ENCODE results near the gene TRIM49D1. TPM values are rescaled to one million over a fixed set of nuclear protein-coding genes. Genes with fewer than 3 reads are reported as not detected.

Gene TRIM49D1
- total and polyA plus RNA-seq, 10 donors, result not detected

Small RNA genes lying within 50 kb of the gene (small RNA-seq; reads per million reads assigned to genes)
- gene AP004607.1, result 0 reads per million in 4 donors

Other genes with a start within 250 kb of the TRIM49D1 start
- gene TRIM77, start 211.9 kb downstream of the TRIM49D1 start, total RNA-seq, result not detected
- gene TRIM77, start 211.9 kb downstream of the TRIM49D1 start, polyA plus RNA-seq, result not detected
- gene TRIM49, start 113.7 kb downstream of the TRIM49D1 start, total RNA-seq, result not detected
- gene TRIM49, start 113.7 kb downstream of the TRIM49D1 start, polyA plus RNA-seq, result not detected
- gene TRIM64B, start 43.8 kb downstream of the TRIM49D1 start, total RNA-seq, result not detected
- gene TRIM64B, start 43.8 kb downstream of the TRIM49D1 start, polyA plus RNA-seq, result not detected
- not detected for gene TRIM49D2, start 1.8 kb upstream of the TRIM49D1 start, total RNA-seq
- not detected for gene TRIM49D2, start 1.8 kb upstream of the TRIM49D1 start, polyA plus RNA-seq
- gene TRIM64, start 43.8 kb upstream of the TRIM49D1 start, total RNA-seq, result not detected
- not detected for gene TRIM64, start 43.8 kb upstream of the TRIM49D1 start, polyA plus RNA-seq
- not detected for gene TRIM49C, start 108.9 kb upstream of the TRIM49D1 start, total RNA-seq
- not detected for gene TRIM49C, start 108.9 kb upstream of the TRIM49D1 start, polyA plus RNA-seq
- gene UBTFL1, start 163.7 kb upstream of the TRIM49D1 start, total RNA-seq, result not detected
- not detected for gene UBTFL1, start 163.7 kb upstream of the TRIM49D1 start, polyA plus RNA-seq
- 10 to 100 TPM in 2 of 7 donors, 1 to 10 TPM in 5; 3.0 to 12.3 (median 5.4) TPM for gene NAALAD2, start 212.4 kb upstream of the TRIM49D1 start, total RNA-seq
- gene NAALAD2, start 212.4 kb upstream of the TRIM49D1 start, polyA plus RNA-seq, result 1 to 10 TPM in 2 of 3 donors, under 1 TPM in 1; 0.67 to 1.2 (median 1.2) TPM